Spleen (tissue), 11 donors: ENCODE data around the gene CBLL2. TPM values are rescaled to one million over a fixed set of nuclear protein-coding genes. Genes with fewer than 3 reads are reported as not detected.

Experiments
- DNase-seq: peaks from one replicate; pipeline ENCODE4 v3.0.0-alpha.2; 2020
- H3K27ac ChIP-seq, 8 donors: fragments of 200-600 bp; sonication (generic) in 7 of 8; 1 replicate in 4 of 8; 2 replicates in 4 of 8; pipeline versions ENCODE4 v1.5.0 to v1.8.0; 2016 to 2021; ENCODE audit warnings: inconsistent platforms in 4 of 8, mild to moderate bottlenecking in 4 of 8, moderate library complexity in 1 of 8
- H3K27me3 ChIP-seq, 7 donors: fragments of 200-600 bp; sonication (generic) in 6 of 7; replicated peaks in 1 of 7; 1 replicate in 4 of 7; 2 replicates in 3 of 7; pipeline versions ENCODE4 v1.5.0 to v1.8.0; 2016 to 2021; ENCODE audit warnings: inconsistent platforms in 3 of 7, mild to moderate bottlenecking in 1 of 7
- H3K36me3 ChIP-seq, 6 donors: fragments of 200-600 bp; sonication (generic) in 5 of 6; 1 replicate in 4 of 6; 2 replicates in 2 of 6; pipeline versions ENCODE4 v1.5.0 to v1.8.0; 2016 to 2021; ENCODE audit warnings: inconsistent platforms in 2 of 6
- H3K4me1 ChIP-seq, 6 donors: fragments of 200-600 bp; sonication (generic) in 5 of 6; 1 replicate in 3 of 6; 2 replicates in 3 of 6; pipeline versions ENCODE4 v1.5.0 to v1.8.0; 2016 to 2021; ENCODE audit warnings: inconsistent platforms in 3 of 6
- H3K4me3 ChIP-seq, 8 donors: fragments of 200-600 bp; sonication (generic) in 7 of 8; 1 replicate in 4 of 8; 2 replicates in 4 of 8; pipeline versions ENCODE4 v1.5.0 to v1.8.0; 2016 to 2021; ENCODE audit warnings: inconsistent platforms in 4 of 8, mild to moderate bottlenecking in 4 of 8, moderate library complexity in 2 of 8
- H3K9me3 ChIP-seq, 8 donors: fragments of 200-600 bp; sonication (generic) in 7 of 8; 1 replicate in 4 of 8; 2 replicates in 4 of 8; pipeline versions ENCODE4 v1.5.0 to v1.8.0; 2016 to 2021; ENCODE audit warnings: inconsistent platforms in 4 of 8
- POLR2A ChIP-seq, 3 donors: fragments of 450-650 bp; IDR thresholded peaks; one replicate each; pipeline ENCODE4 v1.5.1; 2017; ENCODE audit warnings: antibody characterized with exemption in 3 of 3, mild to moderate bottlenecking in 1 of 3
- POLR2AphosphoS5 ChIP-seq, 3 donors: sonication (generic); formaldehyde crosslinking; IDR thresholded peaks; one replicate each; pipeline ENCODE4 v1.5.1; 2017; ENCODE audit warnings: antibody characterized with exemption in 3 of 3
- WGBS, 5 donors: extraction: QIAGEN DNeasy Blood & Tissue Kit in 3 of 5; methylation state at CpG; one replicate each; pipeline versions ENCODE4 v1.1.5 to v1.1.7; 2013 to 2018; 5-methylcytosine and 5-hydroxymethylcytosine counted together
- intact Hi-C: fragments of 100-400 bp; cut with DNase I; formaldehyde crosslinking; loops from one replicate; pipeline ENCODE4 v1.15.0; 2023; ENCODE audit warnings: low total_unique reads
- polyA plus RNA-seq, 3 donors: library from polyadenylated mRNA; stranded (reverse); fragments of 200-250 nt; gene quantifications; one replicate each; pipeline ENCODE4 v1.2.1, GENCODE V29; 2013
- total RNA-seq, 7 donors: library from RNA; depleted of rRNA in 3 of 7; stranded (reverse); fragments of >200 nt in 3 of 7; fragmentation: NEBNext Ultra II Directional in 4 of 7; extraction: Animal tissue kit (Norgen Biotek cat#: 25700) in 4 of 7; gene quantifications; one replicate each; pipeline versions ENCODE4 v1.1.0 to v1.2.1, GENCODE V29; 2016 to 2021
- TF ChIP-seq, protein P1 (sequence below), 11 experiments: fragments of 200-600 bp in 7 of 11; fragments of 450-650 bp in 4 of 11; sonication (generic) in 4 of 11; IDR thresholded peaks in 8 of 11; conservative IDR thresholded peaks in 3 of 11; 1 replicate in 7 of 11; 2 replicates in 4 of 11; pipeline versions ENCODE4 v1.4.0 to v1.8.0; 2016 to 2021; ENCODE audit warnings: antibody characterized with exemption in 11 of 11, inconsistent platforms in 4 of 11, mild to moderate bottlenecking in 1 of 11
- donor health status: healthy with polysubstance abuse.
- donor health status: DM: no; HTN: no; CAD: no; lungs with moderate emphysema.
- donor health status: DM: no; HTN: no; CAD: no.
- donor health status: Bipolar disorder and iron deficiency.
- donor health status: healthy.
- donor health status: DM: no; HTN: no; CAD: no.
- donor health status: DM: yes; HTN: yes; CAD: no.

Gene CBLL2
- total and polyA plus RNA-seq, 10 donors = not detected

GRCh38 chrX:22247169-22247568 is 25.5 kb upstream of the CBLL2 start:
- WGBS, 5 donors = 30 to 88% (median 56%) methylated on average over 1 of the region's 1 CpG
- H3K9me3 ChIP-seq = peaks cover 0 to 8% (median 0%) of the 10 kb centered on the region in 8 donors
- no peak for DNase-seq
- no peak overlapping the region for H3K27ac ChIP-seq
- H3K36me3 ChIP-seq = no peaks in the 10 kb centered on the region
- no peak for TF ChIP-seq POLR2AphosphoS5 (IDR thresholded peaks at IDR 0.05)
- TF ChIP-seq POLR2A (IDR thresholded peaks at IDR 0.05) = no peak
- TF ChIP-seq, protein P1, sequence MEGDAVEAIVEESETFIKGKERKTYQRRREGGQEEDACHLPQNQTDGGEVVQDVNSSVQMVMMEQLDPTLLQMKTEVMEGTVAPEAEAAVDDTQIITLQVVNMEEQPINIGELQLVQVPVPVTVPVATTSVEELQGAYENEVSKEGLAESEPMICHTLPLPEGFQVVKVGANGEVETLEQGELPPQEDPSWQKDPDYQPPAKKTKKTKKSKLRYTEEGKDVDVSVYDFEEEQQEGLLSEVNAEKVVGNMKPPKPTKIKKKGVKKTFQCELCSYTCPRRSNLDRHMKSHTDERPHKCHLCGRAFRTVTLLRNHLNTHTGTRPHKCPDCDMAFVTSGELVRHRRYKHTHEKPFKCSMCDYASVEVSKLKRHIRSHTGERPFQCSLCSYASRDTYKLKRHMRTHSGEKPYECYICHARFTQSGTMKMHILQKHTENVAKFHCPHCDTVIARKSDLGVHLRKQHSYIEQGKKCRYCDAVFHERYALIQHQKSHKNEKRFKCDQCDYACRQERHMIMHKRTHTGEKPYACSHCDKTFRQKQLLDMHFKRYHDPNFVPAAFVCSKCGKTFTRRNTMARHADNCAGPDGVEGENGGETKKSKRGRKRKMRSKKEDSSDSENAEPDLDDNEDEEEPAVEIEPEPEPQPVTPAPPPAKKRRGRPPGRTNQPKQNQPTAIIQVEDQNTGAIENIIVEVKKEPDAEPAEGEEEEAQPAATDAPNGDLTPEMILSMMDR (IDR thresholded peaks at IDR 0.05 in 8 of 11, conservative IDR thresholded peaks at IDR 0.05 in 3 of 11) = no peak
- H3K4me3 ChIP-seq = no peak overlapping the region
- intact Hi-C loops = no loop called here
- no peaks in the 10 kb centered on the region for H3K4me1 ChIP-seq
- H3K27me3 ChIP-seq = no peaks in the 10 kb centered on the region

- H3K27ac ChIP-seq = no peak overlapping the region
- peaks cover 0 to 5% (median 0%) of the 10 kb centered on the region in 8 donors for H3K9me3 ChIP-seq
- H3K27me3 ChIP-seq = no peaks in the 10 kb centered on the region
- WGBS, 5 donors = 61 to 91% (median 70%) methylated on average over 3 of the region's 3 CpGs
- intact Hi-C loops = no loop called here
- DNase-seq = no peak
- no peaks in the 10 kb centered on the region for H3K4me1 ChIP-seq
- TF ChIP-seq POLR2A (IDR thresholded peaks at IDR 0.05) = no peak
- TF ChIP-seq, protein P1 (IDR thresholded peaks at IDR 0.05 in 8 of 11, conservative IDR thresholded peaks at IDR 0.05 in 3 of 11) = no peak
- no peak for TF ChIP-seq POLR2AphosphoS5 (IDR thresholded peaks at IDR 0.05)
- H3K36me3 ChIP-seq = no peaks in the 10 kb centered on the region
- no peak overlapping the region for H3K4me3 ChIP-seq
Measured at GRCh38 chrX:22248401-22248800, 24.3 kb upstream of the CBLL2 start.

- H3K4me1 ChIP-seq = no peaks in the 10 kb centered on the region
- no peak overlapping the region for H3K27ac ChIP-seq
- TF ChIP-seq, protein P1 (IDR thresholded peaks at IDR 0.05 in 8 of 11, conservative IDR thresholded peaks at IDR 0.05 in 3 of 11) = no peak
- TF ChIP-seq POLR2AphosphoS5 (IDR thresholded peaks at IDR 0.05) (no peak), POLR2A (IDR thresholded peaks at IDR 0.05) (no peak)
- peaks cover 0 to under 1% (median 0%) of the 10 kb centered on the region in 8 donors for H3K9me3 ChIP-seq
- WGBS, 5 donors = 23 to 71% (median 54%) methylated on average over 2 of the region's 2 CpGs
- no peak overlapping the region for H3K4me3 ChIP-seq
- DNase-seq = no peak
- no peaks in the 10 kb centered on the region for H3K36me3 ChIP-seq
- no peaks in the 10 kb centered on the region for H3K27me3 ChIP-seq
- intact Hi-C loops = no loop called here
Measured at GRCh38 chrX:22249371-22249770, 23.3 kb upstream of the CBLL2 start.

- TF ChIP-seq, protein P1 (IDR thresholded peaks at IDR 0.05 in 8 of 11, conservative IDR thresholded peaks at IDR 0.05 in 3 of 11) = no peak
- TF ChIP-seq POLR2A (IDR thresholded peaks at IDR 0.05) = no peak
- TF ChIP-seq POLR2AphosphoS5 (IDR thresholded peaks at IDR 0.05) = no peak
- Histone ChIP-seq H3K9me3 (no peaks in the 10 kb centered on the region), H3K27me3 (no peaks in the 10 kb centered on the region), H3K27ac (no peak overlapping the region), H3K36me3 (no peaks in the 10 kb centered on the region), H3K4me3 (no peak overlapping the region), H3K4me1 (no peaks in the 10 kb centered on the region)
- intact Hi-C loops = no loop called here
- no peak for DNase-seq
- WGBS, 5 donors = 66 to 84% (median 73%) methylated on average over 6 of the region's 6 CpGs
Measured at GRCh38 chrX:22268706-22269105, 4.0 kb upstream of the CBLL2 start.
